Renal cortex interstitium (tissue), 15 donors: ENCODE results near the gene KCTD20. TPM values are rescaled to one million over a fixed set of nuclear protein-coding genes. Genes with fewer than 3 reads are reported as not detected.
"Not testable (repeated sequence)": the region's sequence is repeated elsewhere in the genome, so short reads cannot be mapped to it uniquely, and the experiment has no call there.

Experiments
- DNase-seq, 11 donors: peaks; one replicate each; pipeline ENCODE4 v3.0.0-alpha.2; 2013; ENCODE audit warnings: low read depth in 9 of 11, low spot score in 4 of 11; ENCODE audit errors: extremely low read depth in 1 of 11
- long read RNA-seq, 16 experiments: transcript quantifications; one replicate each; lab custom pipeline, GENCODE V29; 2026
- polyA plus RNA-seq, 3 donors: library from polyadenylated mRNA; unstranded; fragments of 120-200 nt; gene quantifications; one replicate each; pipeline ENCODE4 v1.2.1, GENCODE V29; 2013; ENCODE audit not compliant: insufficient read length in 3 of 3

KCTD20 gene
- 10 to 100 TPM; 49.2 to 61.4 (median 51.6) TPM for polyA plus RNA-seq
- long read RNA-seq, donor 1, full-length matches to known transcripts = 9 of 9 reads
- long read RNA-seq, donor 1, partial matches to known transcripts = 0 of 9 reads
- long read RNA-seq, donor 1, other reads (novel, unspliced or antisense) = 0 of 9 reads
- long read RNA-seq, donor 2, full-length matches to known transcripts = 6 of 11 reads
- long read RNA-seq, donor 2, partial matches to known transcripts = 5 of 11 reads
- long read RNA-seq, donor 2, other reads (novel, unspliced or antisense) = 0 of 11 reads
- long read RNA-seq, donor 3, full-length matches to known transcripts = 10 of 10 reads
- long read RNA-seq, donor 3, partial matches to known transcripts = 0 of 10 reads
- long read RNA-seq, donor 3, other reads (novel, unspliced or antisense) = 0 of 10 reads
- long read RNA-seq, donor 4, full-length matches to known transcripts = 7 of 7 reads
- long read RNA-seq, donor 4, partial matches to known transcripts = 0 of 7 reads
- long read RNA-seq, donor 4, other reads (novel, unspliced or antisense) = 0 of 7 reads
- long read RNA-seq, donor 5 = 0 reads
- long read RNA-seq, donor 6, full-length matches to known transcripts = 5 of 19 reads
- long read RNA-seq, donor 6, partial matches to known transcripts = 14 of 19 reads
- long read RNA-seq, donor 6, other reads (novel, unspliced or antisense) = 0 of 19 reads
- long read RNA-seq, donor 7, full-length matches to known transcripts = 7 of 7 reads
- long read RNA-seq, donor 7, partial matches to known transcripts = 0 of 7 reads
- long read RNA-seq, donor 7, other reads (novel, unspliced or antisense) = 0 of 7 reads
- long read RNA-seq, donor 8 = 0 reads
- long read RNA-seq, donor 9, full-length matches to known transcripts = 9 of 9 reads
- long read RNA-seq, donor 9, partial matches to known transcripts = 0 of 9 reads
- long read RNA-seq, donor 9, other reads (novel, unspliced or antisense) = 0 of 9 reads
- long read RNA-seq, donor 10, full-length matches to known transcripts = 5 of 5 reads
- long read RNA-seq, donor 10, partial matches to known transcripts = 0 of 5 reads
- long read RNA-seq, donor 10, other reads (novel, unspliced or antisense) = 0 of 5 reads
- long read RNA-seq, donor 11, full-length matches to known transcripts = 3 of 3 reads
- long read RNA-seq, donor 11, partial matches to known transcripts = 0 of 3 reads
- long read RNA-seq, donor 11, other reads (novel, unspliced or antisense) = 0 of 3 reads
- long read RNA-seq, donor 12, full-length matches to known transcripts = 3 of 8 reads
- long read RNA-seq, donor 12, partial matches to known transcripts = 5 of 8 reads
- long read RNA-seq, donor 12, other reads (novel, unspliced or antisense) = 0 of 8 reads
- long read RNA-seq, donor 13 = 0 reads
- long read RNA-seq, donor 14, full-length matches to known transcripts = 12 of 12 reads
- long read RNA-seq, donor 14, partial matches to known transcripts = 0 of 12 reads
- long read RNA-seq, donor 14, other reads (novel, unspliced or antisense) = 0 of 12 reads
- long read RNA-seq, donor 15, full-length matches to known transcripts = 1 of 1 reads
- long read RNA-seq, donor 15, partial matches to known transcripts = 0 of 1 reads
- long read RNA-seq, donor 15, other reads (novel, unspliced or antisense) = 0 of 1 reads
- long read RNA-seq, donor 16, full-length matches to known transcripts = 17 of 27 reads
- long read RNA-seq, donor 16, partial matches to known transcripts = 10 of 27 reads
- long read RNA-seq, donor 16, other reads (novel, unspliced or antisense) = 0 of 27 reads

DNA sequence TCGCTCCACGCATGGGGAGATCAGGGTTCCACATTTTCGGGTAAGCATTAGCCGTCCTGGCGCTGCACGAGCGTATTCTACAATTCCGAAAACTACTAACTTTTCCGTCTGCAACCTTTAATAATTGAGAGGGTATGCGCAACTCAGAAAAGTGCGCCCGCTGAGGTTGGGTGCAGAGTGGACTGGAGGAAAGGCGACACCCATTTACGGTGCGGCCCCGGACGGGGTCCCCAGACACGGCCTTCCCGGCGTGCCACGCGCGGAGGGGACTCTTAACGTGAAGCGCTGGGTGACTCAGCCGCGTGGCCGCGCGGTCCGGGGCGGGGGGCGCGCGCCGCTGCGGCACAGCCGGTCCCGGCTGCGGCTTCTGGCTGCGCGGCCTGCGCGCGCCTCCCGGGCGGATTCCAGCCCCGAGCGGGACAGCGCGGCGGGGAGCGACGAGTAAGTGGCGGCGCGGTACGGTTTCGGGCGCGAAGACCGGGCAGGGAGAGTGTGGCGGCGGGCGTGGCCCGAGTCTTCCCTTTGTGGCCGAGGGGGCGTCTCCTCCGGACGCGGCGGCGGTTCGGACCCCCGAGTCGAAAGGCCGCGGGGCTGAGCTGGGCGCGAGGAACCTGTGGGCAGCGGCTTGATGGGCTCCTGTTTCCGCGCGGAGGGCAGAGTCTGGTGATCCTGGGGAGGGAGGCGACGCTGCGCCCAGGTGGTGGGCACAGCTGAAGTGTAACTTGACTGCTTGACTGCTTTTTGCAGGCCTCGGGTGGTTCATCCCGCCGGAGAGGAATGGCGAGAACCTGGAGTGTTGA lies at the start of gene KCTD20, which contains the start of gene PXT1:
Gene KCTD20, plus strand, starts transcription at position 330 of the 800 bp plus-strand sequence. CDS start 27,098 bp downstream, outside the sequence.
Gene PXT1, minus strand, starts transcription at position 184 of the 800 bp plus-strand sequence. CDS start 16,772 bp downstream, outside the sequence.
- peak in 9 of 11 donors; percentile 74 to 90 (median 86) for DNase-seq

DNA sequence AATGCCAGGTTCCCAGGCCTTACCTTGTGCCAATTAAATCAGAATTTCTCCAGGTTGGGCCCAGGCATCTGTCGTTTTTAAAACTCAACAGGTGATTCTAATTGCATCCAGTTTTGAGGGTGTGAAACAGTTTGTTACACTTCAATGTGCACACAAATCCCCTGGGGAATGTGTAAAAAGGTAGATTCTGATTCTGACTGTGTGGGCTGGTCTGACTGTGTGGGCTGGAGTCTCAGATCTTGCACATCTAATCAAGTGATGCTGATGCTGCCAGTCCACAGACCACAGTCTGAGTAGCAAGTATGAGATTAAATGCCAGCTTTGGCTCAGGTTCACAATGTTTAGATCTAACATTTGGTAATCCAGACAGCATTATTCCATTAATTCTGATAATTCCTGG lies 42.8 kb upstream of the KCTD20 start:
- DNase-seq = no peak

DNA sequence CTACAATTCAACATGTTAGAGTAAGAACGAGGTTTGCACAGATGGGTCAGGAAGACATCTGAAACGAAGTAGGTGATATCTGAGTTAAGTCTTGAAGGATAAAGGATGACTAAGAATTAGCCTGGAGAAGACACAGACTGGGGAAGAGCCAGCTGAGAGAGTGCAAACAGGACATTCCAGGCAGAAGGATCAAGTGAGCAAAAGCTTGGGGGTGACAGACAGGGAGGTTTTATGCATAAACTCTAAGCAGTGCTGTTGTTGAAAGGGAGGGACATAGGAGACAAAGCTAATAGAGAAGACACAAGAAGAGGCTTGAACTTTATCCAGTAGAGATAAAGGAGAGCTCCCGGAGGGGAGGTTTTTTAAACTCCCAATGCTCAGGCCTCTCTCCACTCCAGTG lies 40.3 kb upstream of the KCTD20 start:
- no peak for DNase-seq

DNA sequence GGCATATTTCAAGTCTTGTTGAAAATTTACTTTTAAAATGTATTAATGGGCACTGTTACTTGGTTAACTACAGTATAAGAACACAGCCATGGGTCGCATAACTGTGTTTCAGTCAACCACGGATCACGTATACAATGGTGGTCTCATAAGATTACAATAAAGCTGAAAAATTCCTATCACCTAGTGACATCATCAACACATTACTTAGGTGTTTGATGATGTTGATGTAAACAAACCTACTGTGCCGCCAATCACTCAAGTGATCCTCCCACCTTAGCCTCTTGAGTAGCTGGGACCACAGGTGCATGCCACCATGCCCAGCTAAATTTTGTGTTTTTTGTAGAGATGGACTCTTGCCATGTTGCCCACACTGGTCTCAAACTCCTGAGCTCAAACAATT lies 38.6 kb upstream of the KCTD20 start:
- DNase-seq = no peak

DNA sequence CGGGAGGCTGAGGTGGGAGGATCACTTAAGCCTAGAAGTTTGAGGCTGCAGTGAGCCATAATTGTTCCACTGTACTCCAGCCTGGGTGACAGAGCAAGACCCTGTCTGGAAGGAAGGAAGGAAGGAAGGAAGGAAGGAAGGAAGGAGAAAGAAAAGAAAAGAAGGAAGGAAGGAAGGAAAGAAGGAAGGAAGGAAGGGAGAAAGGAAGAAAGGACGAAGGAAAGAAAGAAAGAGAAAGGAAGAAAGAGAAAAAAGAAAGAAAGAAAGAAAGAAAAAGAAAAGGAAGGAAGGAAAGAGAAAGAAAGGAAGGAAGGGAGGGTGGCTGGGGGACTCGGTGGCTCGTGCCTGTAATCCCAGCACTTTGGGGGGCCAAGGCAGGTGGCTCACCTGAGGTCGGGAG lies 33.1 kb upstream of the KCTD20 start:
- not testable (repeated sequence) for DNase-seq

DNA sequence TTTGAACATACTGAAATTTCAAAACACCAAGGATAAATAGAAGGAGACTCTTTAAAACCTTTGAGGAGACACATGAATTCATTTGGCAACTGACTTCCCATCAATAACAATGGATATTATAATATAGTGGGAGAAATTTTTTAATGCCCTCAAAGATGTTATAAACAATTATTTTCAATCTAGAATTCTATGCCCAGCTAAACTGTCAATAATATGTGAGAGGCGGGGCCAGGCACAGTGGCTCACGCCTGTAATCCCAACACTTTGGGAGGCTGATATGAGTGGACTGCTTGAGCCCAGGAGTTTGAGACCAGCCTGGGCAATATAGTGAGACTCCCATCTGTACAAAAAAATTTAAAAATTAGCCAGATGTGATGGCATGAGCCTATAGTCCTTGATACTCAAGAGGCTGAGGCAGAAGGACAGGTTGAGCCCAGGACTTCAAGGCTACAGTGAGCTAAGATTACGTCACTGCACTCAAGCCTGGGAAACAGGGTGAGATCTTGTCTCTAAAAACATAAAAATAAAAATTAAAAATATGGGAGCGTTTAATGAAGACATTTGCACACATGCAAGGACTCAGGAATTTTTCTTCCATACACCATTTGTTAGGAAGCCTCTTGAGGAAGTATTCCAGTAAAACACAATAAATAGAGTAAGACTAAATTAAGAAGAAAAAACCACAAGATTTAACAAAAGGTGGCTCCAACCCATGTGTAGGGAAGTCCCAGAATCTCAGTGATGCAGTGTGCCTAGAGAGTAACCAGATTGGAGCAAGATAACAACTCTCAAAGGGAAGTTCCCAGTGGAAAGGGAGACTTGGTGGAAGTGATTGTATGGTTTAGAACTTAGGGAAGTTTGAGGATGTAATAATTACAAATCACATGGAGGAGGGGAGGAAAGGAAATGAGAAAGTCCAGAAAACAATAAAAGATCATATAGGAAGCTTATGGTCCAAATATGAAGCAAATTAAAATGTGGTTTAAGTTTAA lies 29.0 kb upstream of the KCTD20 start:
- DNase-seq = no peak

DNA sequence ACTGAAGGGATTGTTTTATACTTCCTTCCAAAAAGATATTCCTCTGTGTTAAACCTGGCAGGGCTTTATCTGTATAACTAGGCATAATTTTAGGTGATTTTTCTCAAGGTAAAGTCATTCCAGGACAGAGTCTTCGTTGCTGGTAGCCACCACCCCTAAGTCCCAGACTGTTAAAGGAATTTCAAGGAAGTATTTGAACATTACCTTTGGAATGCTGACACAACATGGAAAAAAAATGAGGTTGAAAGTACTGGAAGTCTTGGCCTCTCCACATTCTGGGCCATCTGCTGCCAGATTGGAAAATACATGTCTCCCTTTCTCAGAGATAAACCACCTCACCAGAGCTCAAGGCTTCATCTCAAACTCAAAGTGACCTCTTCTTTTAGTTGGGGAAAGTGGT lies 28.3 kb upstream of the KCTD20 start:
- no peak for DNase-seq

DNA sequence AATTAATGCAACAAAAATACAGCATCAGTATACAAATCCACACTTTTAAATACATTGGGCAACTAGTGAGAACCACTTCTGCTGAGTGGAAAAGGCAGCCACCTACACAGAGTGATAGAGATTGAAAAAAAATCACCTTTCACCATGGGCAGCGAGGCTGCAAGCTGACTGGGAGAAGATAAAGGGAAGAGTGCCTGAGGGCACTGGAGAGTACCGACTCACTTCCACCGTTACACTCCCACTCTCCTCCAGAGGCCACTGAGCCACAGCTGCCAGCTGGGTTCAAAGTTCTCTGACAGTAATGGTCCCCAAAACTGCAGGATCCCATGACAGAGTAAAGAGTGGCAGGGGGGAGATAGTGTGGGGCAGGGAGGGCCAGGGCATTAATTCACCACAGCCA lies 24.2 kb upstream of the KCTD20 start:
- DNase-seq = no peak

DNA sequence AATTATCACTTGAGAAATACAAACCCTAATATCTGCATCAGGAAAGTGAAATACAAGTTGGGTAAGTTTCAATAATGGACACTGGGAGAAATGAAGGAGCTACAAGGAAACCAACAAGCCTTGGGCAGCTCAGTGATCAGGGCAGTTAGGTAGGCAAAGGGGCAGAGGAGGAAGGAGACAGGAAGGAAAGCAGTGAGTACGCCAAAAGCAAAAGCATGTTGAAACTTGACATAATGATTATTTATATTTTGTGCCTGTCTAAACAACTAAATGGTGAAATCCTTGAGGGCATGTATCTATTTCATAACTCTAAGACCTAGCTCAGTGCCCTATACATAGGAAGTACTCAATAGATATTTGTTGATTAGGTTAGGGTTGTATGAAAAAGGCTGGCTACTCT lies 23.5 kb upstream of the KCTD20 start:
- DNase-seq = no peak

DNA sequence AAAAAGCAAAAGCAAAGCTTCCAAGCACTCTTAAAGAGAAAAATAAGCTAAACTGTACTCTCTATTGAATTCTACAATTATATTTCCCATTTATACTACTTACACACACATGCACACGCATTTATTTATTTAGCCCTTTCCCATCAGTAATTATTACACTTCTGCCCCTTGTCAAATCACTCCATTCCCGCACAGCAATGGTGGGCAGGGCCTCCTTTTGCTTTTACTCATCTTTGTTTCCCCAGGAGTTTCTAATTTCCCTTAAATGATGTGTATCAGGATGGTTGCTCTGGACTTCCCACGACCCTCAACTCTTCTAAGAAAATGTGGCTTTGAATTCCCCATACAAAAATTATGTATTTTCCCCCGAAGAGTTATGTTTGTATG lies 20.1 kb upstream of the KCTD20 start:
- DNase-seq = no peak

DNA sequence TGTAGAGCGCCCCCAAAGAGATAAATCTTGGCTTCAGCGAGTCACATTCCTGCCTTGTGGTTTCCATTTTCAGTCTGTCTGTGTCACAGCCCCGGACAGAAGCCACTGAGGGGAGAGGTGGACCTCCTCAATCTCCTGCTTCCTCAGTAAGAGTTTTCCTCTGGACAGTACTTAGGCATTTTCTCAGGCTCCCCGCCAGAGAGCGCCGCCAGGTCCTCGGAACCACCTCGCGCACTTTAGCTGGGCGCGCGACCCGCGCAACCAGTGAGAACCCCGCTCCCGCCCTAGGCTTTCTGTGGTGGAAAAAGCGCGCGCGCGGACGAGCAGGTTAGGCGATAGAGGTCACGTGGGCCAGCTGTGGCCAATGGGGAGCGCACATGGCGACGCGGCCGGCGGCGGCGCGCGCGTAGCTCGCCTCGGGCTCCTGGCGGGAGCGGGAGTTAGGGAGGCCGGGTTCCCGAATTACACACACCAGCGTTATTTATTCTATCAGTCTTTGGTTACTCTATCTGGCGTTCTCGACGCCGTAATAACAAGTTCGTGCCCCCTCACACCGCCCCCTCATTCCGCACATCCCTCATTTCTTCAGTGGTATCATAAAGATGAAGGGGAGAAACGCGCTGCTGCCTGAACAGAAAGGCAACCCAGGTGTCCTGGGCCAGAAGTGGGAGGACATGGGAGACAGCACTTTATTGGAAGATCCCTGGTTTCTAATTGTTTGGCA lies 19.5 kb upstream of the KCTD20 start:
- peak; percentile 88 to 99 (median 97) for DNase-seq

DNA sequence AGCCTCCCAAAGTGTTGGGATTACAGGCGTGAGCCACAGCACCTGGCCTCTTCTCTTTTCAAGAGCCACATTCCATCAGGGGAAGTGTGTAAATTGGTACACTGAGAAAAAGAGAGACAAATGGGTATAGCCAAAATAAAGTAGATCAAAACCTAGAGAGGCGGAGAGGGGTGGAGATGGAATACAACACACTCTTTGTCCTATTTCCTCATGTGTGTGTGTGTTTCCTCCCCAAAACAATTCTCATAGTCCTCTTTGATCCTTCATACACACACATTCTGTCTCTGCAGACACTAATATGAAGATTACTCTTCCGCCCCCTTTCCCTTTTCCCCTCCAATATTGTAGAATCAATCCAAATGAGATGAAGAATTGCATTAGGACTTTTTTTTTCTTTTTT lies 16.2 kb upstream of the KCTD20 start:
- DNase-seq = no peak

DNA sequence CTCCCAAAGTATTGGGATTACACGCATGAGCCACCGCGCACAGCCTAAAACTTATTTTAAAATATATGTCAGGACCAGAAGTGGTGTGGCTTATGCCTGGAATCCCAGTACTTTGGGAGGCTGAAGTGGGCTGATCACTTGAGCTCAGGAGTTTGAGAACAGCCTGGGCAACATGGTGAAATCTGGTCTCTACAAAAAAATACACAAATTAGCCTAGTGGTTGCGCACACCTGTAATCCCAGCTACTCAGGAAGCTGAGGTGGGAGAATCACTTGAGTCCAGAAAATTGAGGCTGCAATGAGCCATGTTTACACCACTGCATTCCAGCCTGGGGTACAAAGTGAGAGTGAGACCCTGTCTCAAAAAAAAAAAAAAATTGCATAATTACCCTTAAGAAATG lies 13.9 kb upstream of the KCTD20 start:
- DNase-seq = no peak

DNA sequence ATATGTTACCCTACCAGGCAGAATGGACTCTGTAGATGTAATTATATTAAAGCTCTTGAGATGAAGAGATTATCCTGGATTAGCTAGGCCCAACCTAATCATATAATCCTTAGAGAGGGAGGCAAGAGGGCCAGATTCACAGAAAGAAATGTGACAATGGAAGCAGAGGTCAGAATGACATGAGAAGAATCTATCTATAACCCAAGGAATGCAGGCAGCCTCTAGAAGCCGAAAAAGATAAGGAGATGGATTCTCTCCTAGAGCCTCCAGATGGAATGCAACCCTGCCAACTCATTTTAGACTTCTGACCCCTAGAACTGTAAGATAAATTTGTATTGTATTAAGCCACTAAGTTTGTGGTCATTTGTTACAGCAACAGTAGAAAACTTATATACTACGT lies 12.4 kb upstream of the KCTD20 start:
- DNase-seq = no peak

DNA sequence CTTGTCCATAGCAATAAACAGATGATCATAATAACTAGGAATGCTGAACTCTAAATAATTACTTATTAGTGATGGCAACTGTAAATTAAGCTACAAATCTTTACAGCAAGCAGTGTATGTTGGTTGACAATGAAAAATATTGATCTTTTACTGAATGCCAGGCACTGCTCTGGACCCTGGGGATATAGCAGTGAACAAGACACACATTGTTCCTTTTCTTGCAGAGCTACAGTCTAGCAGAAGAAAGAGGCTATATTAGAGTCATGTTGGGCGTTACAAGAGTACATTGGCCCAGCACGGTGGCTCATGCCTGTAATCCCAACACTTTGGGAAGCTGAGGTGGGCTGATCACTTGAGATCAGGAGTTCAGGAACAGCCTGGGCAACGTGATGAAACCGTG lies 11.6 kb upstream of the KCTD20 start:
- DNase-seq = no peak
